GM18867 (cell line): ENCODE measurements around the gene CFAP45.

Source experiments
- ATAC-seq: cut with Tn5 transposase; IDR thresholded peaks from one replicate; pipeline ENCODE4 v1.9.1; 2021; ENCODE audit warnings: mild to moderate bottlenecking, moderate library complexity; ENCODE audit not compliant: unreplicated experiment

CFAP45 gene

DNA sequence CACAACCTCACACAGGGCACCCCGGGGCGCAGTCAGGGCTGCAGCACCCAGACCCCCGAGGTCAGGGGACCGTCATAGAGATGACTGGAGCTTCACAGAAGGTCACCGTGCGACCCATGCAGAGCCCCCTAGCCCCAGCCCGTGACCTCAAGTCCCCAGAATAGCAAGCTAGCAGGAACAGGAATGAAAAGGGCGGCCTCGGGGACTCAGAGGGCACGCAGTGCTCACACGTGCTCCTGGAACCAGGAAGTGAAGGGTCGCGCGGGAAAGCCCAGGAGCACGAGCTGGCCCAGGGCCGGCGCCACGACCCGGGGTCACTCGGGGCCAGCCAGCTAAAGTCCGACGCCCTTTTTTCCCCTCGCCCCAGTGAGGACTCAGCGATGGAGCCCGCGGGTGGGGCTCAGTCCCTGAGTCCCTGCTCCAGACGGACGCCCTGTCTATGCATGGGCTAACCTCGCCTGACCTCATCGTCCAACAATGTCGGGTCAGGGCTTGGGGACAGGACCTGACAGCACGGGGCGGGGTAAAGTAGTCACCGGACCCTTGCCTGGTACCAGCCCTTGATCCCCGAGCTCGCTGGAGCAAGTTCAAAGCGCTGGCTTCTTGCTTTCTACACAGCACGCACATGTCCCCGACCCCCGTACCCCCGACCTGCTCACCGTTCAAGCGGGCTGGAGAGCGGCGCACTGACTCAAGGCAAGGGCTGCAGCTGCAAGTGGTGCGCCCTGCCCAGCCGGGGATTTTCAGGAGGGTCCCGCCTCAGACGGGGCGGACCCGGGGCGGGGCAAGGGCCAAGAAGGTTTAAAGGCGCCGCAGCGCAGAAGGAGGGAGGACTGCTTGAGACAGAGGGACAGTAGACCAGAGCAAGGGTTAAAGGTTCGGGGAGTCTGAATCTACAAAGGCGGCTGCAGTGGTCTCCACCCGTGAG lies 25.1 kb upstream of the CFAP45 start, which contains the start of gene TAGLN2:
Gene TAGLN2 (minus strand): TSS at position 717 of the 928 bp plus-strand sequence. CDS start 4,998 bp downstream, outside the sequence.
- peak; percentile 69 for ATAC-seq

- ATAC-seq = peak; percentile 12
Observed at GRCh38 chr1:159924025-159924790, 24.2 kb upstream of the CFAP45 start.

GRCh38 chr1:159923203-159924024 lies 23.4 kb upstream of the CFAP45 start:
- ATAC-seq = peak; percentile 34

DNA sequence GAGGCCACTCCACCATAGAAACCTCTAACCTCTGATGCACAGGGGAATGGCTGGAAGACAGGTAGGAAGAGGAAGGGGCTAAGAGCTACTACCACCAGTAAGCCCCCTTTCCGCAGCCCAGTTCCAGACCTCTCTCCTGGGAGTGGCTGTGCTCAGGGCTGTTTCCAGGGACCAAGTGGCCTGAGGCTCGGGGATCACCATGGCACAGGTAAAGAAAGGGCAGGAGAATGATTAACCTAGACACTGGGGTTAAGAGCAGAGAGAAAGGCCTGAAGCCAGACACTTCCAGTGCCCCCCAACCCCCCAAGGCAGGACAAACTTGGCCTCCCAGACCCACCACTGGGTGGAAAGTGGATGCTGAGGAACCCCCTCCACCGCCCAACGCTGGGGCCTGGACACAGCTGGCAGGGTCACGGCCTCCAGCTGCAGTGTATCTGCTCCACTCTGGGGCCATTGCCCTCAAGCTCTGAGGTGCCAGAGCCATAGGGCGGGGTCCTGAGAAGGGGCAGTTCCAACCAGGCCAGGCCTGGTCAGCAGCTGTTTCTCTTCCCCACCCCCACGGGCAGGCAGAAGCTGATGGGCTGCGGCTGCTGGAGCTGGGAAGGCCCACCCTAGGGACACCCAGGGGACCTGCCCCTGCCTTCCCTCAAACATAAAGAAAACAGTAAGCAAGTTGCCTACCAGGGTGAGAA lies 22.7 kb upstream of the CFAP45 start:
- ATAC-seq = no peak

- ATAC-seq = no peak
Observed at GRCh38 chr1:159921700-159922504, 21.9 kb upstream of the CFAP45 start.

DNA sequence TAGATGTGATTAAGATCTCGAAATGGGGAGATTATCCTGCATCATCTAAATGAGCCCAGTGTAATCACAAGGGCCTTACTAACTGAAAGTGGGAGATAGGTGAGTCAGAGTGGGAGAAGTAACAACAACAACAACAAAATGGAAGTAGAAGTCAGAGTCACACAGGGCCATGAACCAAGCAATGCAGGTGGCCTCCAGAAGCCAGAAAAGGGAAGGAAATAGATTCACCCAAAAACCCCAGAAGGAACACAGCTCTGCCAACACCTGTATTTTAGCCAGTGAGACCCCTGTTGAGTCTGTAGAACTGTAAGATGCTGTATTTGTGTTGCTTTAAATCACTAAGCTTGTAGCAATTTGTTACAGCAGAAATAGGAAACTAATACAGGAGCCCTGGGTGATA lies 21.3 kb upstream of the CFAP45 start:
- ATAC-seq = peak; percentile 28

DNA sequence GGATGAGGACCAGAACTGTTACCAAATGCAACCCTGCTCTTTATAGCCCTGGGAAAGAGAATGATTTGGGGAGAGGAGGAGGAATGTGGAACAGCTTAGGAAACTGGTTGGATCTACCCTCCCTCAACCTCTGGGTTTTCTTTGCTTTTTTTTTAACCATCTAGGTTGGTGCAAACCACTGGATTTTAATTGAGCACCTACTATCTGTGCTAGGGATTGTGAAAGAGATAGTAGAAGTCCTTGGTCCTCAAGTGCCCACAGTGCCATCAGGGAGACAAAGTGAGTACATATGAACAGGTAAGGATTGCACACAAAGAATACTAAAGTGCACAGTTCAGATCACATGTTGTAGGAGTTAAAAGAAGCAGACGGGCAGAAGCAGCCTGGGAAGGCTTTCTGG lies 20.7 kb upstream of the CFAP45 start:
- ATAC-seq = no peak

GRCh38 chr1:159920202-159920601 lies 20.2 kb upstream of the CFAP45 start:
- ATAC-seq = no peak

DNA sequence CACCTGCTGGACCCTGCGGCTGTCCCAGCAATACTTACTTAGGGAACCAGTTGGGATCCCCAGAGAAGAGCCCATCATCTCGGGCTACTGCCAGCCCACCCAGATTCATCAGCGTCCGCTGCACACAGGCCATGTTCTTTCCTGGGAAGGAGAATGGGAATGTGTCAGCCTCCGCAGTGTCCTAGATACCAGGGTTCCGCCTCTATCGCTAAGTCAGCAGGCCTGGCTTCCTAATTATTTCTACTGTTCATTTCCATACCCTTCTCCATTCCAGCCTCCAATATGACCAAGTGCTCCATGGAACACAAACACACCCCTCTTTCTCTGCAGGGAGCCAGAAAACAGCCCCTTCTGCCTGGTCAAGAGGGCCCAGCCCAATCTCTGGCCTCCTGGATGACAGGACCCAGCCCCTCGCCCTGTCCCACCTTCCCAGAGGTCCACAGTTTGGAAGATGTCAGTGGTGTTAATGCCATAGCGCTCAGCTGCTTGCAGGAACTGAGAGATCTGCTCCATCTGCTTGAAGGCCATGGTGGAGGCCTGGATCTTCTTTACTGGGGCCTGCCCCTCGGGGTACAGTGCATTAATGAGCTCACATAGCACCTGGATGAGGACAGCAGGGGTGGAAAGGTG lies 19.4 kb upstream of the CFAP45 start:
- no peak for ATAC-seq

DNA sequence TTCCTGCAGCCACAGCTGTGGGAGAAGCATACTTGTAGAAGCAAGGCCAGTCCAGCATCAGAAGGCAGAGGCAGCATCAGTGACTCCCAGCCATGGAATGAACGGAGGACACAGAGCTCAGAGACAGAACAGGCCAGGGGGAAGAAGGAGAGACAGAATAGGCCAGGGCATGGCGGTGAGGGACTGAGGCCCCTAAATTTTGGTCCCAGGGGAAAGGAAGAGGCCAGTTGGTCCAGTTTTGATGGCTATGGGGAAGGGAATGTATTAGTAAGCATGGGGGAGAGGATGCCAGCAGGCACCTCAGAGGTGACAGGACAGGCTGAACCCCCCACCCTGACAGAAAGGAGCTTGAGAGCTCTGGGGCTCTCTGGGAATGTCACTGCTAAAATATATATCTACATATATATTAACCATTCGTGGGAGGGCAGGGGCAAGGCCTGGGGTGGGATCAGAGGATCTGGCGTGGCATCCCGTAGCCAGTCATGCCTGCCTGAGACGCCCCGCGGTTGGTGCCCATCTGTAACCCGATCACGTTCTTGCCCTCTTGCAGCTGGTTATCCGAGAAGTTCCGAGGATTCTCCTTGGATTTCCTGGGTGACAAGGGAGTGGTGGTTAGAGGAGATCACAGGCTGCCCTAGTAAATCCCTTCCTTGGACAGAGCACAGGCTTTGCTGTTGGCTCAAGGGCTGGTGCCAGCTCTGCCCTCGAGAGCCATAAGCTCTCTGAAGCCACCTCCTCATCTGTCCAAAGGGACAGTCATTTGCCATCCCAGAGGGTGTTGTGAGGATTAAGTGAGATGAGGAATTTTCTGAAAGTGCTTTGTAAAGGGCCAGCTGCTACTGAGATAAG lies 18.6 kb upstream of the CFAP45 start:
- no peak for ATAC-seq

DNA sequence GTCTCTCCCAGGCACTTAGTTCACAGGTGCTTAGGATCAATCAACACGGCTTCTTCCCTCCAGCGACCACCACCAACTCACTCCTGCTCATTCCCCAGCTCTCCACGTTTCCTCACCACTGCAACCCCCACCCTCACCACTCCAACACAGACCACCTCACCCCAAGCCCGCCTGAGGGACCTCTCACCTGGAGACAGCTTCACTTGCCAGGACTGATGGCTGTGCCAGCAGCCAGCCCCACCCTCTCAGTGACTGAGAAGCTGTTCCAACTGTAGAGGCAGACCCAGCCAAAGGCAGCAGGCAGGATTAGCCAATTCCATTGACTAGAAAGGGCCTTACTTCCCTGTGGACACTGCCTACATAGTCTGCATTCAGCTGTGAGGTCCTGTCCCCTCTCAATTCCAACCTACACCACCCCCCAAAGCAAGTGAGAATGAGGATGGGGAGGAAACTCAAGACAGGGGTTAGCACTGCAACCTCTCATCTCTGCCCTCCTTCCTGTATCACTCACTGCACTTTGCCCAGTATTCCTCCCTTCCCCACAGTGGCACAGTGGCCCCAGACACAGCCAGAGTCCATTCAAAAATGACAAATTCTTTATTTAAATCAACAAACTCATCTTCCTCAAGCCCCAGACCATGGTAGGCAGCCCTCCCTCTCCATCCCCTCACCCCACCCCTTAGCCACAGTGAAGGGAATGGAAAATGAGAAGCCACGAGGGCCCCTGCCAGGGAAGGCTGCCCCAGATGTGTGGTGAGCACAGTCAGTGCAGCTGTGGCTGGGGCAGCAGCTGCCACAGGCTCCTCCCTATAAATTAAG lies 17.8 kb upstream of the CFAP45 start:
- no peak for ATAC-seq

GRCh38 chr1:159916242-159917051 lies 16.5 kb upstream of the CFAP45 start:
- no peak for ATAC-seq

DNA sequence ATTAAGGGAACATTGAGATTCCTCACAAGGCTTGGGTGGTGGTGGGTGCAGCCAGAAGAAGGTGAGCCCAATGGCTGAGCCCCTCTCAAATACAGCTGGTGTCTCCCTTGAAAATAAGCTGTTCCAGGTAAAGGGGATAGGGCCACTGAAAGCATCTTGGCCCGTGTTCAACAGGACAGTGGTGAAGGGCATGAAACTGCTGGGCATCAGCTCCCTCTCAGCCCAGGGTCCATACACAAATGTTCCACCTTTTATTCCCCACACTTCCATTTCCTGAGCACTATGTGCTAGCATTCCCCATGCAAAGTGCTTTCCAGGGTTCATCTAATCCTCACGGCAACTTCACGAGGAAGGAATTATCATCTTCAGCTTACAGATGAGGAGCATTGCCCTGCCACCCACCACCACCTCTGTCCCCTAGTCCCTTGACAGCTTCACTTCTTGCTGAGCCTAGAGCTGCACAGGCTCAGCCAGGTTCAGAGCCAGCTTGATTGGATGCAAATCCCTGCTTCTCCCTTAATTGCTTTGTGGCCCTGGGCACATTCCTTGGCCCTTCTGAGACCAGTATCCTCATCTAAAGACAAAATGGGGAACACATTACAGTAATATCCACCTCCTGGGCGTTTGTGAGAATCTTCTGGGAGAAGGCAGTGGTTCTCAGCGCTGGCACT lies 15.7 kb upstream of the CFAP45 start:
- ATAC-seq = no peak

DNA sequence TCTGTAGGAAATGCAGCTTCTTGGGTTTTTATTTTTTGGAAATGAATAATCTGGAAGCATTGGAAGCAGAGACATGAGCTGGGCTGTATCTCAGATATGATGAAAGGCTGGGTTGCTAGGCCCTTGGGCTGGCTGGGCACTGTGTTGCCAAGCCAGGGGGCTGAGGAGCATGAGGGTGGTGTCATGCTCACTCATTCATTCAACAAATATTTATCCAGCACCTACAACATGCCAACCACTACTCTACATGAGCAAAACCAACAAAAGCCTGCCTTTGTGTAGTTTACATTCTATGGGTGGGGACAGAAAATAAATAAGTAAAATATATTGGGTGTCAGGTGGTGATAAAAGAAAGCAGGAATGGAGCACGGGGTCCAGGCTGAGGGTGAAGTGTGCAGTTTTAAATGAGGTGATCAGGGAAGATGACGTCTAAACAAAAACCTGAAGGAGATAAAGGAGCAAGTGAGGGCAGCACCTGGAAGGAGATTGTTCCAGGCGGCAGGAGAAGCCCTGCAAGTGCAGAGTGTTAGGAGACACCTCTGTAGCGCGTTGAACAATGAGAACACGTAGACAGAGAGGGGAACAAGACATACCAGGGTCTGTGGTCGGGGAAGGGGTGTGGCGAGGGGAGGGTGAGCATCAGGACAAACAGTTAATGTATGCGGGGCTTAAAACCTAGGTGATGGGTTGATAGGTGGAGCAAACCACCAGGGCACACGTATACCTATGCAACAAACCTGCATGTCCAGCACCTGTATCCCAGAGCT lies 14.5 kb upstream of the CFAP45 start:
- ATAC-seq = no peak
